NCI-H510A treated with DMSO at 0.1 percent for 48 hours (cell line): ENCODE measurements around the gene STIM1.

Experiments
- DNase-seq: peaks from one replicate; lab custom pipeline; 2025; lab: John Stamatoyannopoulos, UW

STIM1 gene

GRCh38 chr11:4071325-4071724, 215.9 kb downstream of the STIM1 start:
- no peak for DNase-seq

- no peak for DNase-seq
These were observed 216.4 kb downstream of the STIM1 start for GRCh38 chr11:4071914-4072313.

- DNase-seq = peak; percentile 57
These were observed 217.3 kb downstream of the STIM1 start for GRCh38 chr11:4072668-4073285.

- DNase-seq = no peak
These were observed 218.8 kb downstream of the STIM1 start for GRCh38 chr11:4074266-4074665.

- no peak for DNase-seq
These were observed 221.3 kb downstream of the STIM1 start for GRCh38 chr11:4076774-4077173.

GRCh38 chr11:4083198-4083597, 227.7 kb downstream of the STIM1 start:
- no peak for DNase-seq

- DNase-seq = no peak
These were observed 229.1 kb downstream of the STIM1 start for GRCh38 chr11:4084406-4085125.

GRCh38 chr11:4085575-4085974, 230.1 kb downstream of the STIM1 start:
- no peak for DNase-seq

GRCh38 chr11:4086575-4087353, 231.3 kb downstream of the STIM1 start:
- DNase-seq = no peak

GRCh38 chr11:4087551-4087950, 232.1 kb downstream of the STIM1 start:
- no peak for DNase-seq

GRCh38 chr11:4090258-4090657, 234.8 kb downstream of the STIM1 start:
- no peak for DNase-seq

- DNase-seq = no peak
These were observed 236.6 kb downstream of the STIM1 start for GRCh38 chr11:4092026-4092425.

GRCh38 chr11:4093519-4094347, 238.3 kb downstream of the STIM1 start:
- no peak for DNase-seq

- DNase-seq = peak; percentile 85
These were observed 239.2 kb downstream of the STIM1 start, which contains the start of gene RRM1 for GRCh38 chr11:4094348-4095291. Gene RRM1, plus strand, starts transcription at chr11:4094799. Its CDS starts 214 bp downstream, at chr11:4095013.

- no peak for DNase-seq
These were observed 240.2 kb downstream of the STIM1 start for GRCh38 chr11:4095509-4096230.

GRCh38 chr11:4098026-4098621, 242.7 kb downstream of the STIM1 start:
- no peak for DNase-seq

- DNase-seq = no peak
These were observed 247.2 kb downstream of the STIM1 start for GRCh38 chr11:4102711-4103110.

GRCh38 chr11:4103269-4103668, 247.8 kb downstream of the STIM1 start:
- no peak for DNase-seq

GRCh38 chr11:4105916-4106315, 250.5 kb downstream of the STIM1 start:
- no peak for DNase-seq

- no peak for DNase-seq
These were observed 256.4 kb downstream of the STIM1 start for GRCh38 chr11:4111834-4112233.
